HG02884 (cell line): ENCODE measurements around the gene NUP43.
A peak's percentile ranks its signal among the peaks of the same experiment; 100 is the strongest.
"Not testable (repeated sequence)": the region's sequence is repeated elsewhere in the genome, so short reads cannot be mapped to it uniquely, and the experiment has no call there.

Experiments
- ATAC-seq: cut with Tn5 transposase; IDR thresholded peaks from one replicate; pipeline ENCODE4 v1.9.1; 2021; ENCODE audit warnings: mild to moderate bottlenecking, moderate library complexity; ENCODE audit not compliant: unreplicated experiment

NUP43 gene

DNA sequence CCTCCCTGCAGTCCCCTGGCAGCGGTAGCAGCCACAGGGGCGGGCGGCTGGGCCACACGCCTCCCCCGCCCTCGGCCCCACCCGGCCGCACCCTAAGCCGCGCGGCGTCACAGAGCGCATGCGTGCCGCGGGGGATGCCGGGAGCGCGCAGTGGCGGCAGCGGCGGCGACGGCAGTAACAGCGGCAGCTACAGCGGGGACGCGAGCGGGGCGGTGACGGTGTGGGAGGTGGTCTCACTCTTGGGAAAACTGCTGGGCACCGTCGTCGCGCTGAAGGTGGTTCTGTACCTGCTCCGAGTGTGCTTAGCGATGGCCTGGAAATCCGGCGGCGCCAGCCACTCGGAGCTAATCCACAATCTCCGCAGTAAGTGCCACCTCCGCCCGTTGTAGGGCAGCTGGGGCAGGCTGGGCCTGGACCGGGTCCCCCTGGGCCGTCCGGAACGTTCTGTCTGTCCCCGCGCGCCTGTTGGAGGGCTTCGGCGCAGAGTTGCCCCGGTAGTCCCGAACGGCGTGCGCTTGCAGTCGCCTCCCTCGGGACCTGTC, 3.3 kb upstream of the NUP43 start, which contains the start of gene PCMT1:
Gene PCMT1 (plus strand): TSS at position 148 of the 542 bp plus-strand sequence. CDS start 161 bp downstream, at position 309.
- ATAC-seq, result peak; percentile 77

DNA sequence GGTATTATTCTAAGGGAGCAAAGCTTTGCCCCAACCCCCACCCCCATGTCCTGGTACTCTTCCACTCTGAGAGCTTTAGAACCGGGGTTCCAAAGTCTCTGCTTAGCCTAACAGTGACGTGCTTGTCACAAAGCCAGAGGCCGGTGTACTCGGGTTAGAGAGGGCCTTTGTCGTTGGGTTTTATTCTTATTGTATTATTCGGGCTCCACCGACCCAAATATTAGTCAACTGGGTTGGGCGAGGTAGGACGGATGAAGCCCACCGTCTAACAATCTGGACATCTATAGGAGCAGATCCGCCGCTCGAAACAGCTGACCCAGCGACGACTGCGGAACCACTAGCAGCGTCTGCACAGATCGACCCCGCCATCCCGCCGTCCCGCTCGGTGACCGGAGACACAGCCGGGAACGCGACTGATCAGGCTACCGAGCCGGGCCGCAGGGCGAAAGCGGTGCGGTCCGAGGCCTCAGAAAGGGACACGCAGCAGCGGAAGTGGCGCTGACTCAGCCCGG, 2.8 kb upstream of the NUP43 start:
- not testable (repeated sequence) for ATAC-seq

DNA sequence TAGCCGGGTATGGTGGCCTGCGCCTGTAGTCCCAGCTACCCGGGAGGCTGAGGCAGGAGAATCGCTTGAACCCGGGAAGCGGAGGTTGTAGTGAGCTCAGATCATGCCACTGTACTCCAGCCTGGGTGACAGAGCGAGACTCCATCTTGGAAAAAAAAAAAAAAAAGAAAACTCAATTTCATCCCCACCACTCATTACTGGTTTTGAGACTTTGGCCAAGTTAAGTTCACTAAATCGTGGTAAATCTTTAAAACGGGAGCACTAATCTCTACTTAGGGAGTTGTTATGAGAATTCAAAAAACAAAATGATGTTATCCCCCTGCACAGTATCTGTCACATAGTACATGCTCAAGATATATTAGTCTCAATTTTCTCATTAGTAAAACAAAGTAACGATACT, 1.1 kb downstream of the NUP43 start:
- not testable (repeated sequence) for ATAC-seq

DNA sequence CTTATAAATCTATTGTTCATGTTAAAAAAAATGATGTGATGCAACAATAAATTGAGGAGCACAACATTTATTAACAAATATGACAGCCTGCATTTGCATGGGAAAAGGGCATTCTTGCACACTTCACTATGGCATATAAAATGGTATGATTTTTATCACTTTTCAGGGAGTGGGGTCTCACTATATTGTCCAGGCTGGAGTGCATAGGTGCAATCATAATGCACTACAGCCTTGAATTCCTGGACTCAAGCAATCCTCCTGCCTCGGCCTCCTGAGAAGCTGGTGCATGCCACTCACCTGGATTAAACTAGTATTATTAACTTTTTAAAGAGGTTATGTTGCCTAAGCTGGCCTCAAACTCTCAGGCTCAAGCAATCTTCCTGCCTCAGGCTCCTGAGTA, 11.4 kb downstream of the NUP43 start:
- no peak for ATAC-seq

DNA sequence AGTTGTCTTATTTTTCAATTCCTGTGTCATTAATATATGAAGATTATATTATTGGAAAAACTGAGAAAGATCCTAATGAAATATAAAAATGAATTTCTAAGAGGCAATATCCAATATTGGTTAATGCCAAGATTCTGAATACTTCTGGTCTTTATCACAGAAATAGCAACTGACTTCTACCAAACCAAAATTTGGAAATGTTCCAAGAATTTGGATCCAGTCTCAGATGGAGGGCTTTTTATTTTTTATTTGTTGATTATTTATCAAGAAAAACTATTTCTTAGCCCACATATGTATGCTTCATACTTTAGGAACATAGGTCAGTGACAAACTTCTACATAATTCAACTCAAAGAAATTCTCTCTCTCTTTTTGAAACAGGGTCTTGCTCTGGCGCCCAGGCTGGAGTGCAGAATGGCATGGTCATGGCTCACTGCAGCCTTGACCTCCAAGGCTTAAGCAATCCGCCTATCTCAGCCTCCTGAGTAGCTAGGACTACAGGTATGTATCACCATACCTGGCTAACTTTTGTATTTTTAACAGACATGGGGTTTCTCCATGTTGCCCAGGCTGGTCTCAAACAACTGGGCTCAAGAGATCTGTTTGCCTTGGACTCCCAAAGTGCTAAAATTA, 13.1 kb downstream of the NUP43 start:
- ATAC-seq, result no peak

DNA sequence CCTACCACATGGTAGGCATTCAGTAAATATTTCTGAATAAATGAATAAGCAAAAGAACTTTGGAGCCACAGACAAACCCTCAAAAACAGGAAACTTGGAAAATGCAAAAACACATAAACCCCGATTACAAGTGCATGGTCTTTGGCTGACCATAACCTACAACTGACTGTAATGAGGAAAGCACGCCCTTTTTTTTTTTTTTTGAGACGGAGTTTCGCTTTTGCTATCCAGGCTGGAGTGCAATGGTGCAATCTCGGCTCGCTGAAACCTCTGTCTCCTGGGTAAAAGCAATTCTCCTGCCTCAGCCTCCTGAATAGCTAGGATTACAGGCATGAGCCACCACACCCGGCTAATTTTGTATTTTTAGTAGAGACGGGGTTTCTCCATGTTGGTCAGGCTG, 16.5 kb downstream of the NUP43 start:
- ATAC-seq, result no peak

DNA sequence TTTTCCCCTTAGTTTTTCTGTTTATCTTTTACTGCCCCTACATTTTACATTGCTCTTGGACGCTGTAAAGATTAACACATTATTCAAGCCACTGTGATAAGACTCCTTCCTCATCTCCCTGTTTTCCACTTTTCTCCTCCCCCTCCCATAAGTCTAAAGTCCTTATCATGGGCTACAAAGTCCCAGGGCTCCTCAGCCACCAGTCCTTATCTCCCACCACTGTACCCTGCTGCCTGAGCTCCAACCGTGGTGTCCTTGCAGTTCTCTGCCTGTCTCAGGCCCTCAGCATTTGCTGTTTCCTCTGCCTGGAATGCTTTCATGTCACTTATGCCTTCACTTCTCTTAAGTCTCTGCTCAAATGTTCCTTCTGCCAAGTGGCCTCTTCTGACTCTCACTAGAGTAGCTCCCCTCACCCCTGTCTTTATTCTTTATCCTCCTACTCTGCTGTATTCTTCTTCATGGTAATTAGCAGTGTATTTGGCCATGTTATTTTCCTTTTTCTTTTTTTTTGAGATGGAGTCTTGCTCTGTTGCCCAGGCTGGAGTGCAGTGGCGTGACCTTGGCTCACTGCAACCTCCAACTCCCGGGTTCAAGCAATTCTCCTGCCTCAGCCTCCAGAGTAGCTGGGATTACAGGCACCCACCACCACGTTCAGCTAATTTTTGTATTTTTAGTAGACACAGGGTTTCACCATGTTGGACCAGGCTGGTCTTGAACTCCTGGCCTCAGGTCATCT, 17.7 kb downstream of the NUP43 start:
- no peak for ATAC-seq

DNA sequence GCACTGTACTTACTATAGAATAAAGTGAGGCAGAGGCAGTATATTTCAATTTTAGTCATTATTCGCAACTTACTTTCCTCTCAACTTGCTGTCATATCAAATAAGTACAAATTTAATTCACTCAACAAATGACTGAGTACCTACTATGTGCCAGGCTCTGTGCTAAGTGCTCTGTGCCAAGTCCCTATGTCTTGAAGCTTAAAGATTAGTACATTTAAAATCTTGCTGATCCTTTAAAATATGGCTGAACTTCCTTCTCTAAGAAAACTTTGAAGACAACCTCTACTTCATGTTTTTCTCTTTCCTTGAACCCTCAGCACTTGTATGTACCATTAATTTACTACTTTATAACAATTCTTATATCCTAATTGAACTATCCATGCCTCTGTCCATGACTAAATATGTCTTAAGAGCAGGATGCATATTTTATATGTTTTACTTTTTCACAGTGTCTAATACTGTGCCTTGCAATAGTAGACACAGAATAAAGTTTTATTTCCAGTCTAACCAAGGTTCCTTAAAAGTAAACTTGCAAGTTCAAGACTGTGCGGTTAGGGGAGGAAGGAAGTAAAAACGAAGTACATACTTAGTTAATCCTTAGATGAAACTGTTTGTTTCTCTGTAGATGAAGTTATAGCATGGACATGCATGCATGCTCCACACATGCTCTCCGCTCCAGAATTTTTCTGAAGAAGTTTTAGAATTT, 18.4 kb downstream of the NUP43 start:
- ATAC-seq, result no peak

DNA sequence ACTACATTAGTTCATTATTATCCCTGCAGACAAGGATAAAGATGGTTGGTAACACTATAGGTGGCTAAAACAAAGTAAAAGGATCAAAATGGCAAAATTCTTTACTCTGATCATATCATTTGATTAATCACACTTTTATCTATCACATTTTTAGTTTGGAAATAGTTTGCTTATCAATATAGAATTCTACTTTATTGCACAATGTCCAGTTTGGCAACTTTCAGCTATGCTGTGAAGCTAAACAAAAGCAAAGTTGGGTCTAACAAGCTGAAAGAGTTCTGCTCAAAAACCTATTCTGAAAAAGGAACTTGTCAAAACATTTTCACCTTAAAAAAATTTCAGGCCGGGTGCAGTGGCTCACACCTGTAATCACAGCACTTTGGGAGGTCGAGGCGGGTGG, 20.5 kb downstream of the NUP43 start:
- ATAC-seq, result no peak

DNA sequence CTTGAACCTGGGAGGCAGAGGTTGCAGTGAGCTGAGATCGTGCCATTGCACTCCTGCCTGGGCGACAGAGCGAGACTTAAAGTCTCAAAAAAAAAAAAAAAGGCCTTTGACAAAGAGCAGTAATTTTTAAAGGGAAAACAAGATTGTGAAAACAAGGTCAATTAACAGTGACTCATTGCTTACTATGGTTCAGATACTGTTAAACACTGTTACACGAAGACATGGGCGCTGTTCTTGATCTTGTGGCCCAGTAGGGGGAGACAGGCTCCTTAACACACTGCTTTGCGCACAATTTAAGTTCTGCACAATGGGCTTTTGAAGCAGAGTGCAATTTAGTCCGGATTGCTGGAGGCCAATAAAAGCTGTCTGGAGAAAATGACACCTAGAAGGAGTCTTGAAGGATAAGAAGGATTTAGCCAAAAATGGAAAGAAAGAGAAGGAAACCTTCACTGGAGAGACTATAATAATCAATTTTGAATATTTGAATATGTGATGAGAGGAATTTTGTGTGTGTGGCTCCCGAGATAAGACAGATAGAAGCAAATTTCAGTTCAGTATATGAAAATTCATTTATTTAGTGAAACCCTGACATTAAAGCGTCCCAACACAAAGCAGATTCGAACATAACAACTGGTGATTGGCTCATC, 22.4 kb downstream of the NUP43 start:
- ATAC-seq, result peak; percentile 50

DNA sequence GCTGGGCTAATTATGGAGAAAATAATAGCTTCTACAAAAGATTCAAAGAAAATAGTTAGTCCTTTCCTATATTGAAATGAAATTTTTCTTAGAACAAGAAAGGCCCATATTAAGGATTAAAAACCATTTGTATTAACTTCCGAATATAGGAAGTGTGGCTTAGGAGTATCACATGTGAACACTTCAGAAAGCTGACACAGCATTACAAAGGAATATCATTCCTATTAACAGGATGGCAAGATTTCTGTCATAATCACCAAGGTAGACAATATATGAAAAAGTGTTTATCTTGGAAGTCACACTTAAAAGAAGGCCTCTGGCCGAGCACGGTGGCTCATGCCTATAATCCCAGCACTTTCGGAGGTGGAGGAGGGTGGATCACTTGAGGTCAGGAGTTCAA, 23.1 kb downstream of the NUP43 start:
- no peak for ATAC-seq

DNA sequence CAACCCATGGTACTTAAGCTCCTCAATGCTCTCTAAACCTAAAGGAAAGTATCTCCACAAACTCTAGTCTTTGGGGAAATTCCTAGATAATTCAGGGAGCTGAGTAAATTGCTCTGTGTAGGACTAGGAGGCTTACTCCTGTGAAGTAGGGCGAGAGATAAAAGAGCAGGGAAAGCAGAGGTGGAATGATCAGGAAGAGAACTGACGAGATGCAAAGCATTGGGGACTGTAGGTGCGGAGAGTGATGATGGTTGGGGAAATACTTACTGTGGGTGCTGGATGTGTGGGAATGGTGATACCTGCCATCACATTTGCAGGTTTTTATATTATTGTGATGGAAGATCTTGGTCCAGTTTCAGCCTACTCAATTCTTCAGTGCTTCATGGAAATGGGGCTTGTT, 26.8 kb downstream of the NUP43 start:
- no peak for ATAC-seq

DNA sequence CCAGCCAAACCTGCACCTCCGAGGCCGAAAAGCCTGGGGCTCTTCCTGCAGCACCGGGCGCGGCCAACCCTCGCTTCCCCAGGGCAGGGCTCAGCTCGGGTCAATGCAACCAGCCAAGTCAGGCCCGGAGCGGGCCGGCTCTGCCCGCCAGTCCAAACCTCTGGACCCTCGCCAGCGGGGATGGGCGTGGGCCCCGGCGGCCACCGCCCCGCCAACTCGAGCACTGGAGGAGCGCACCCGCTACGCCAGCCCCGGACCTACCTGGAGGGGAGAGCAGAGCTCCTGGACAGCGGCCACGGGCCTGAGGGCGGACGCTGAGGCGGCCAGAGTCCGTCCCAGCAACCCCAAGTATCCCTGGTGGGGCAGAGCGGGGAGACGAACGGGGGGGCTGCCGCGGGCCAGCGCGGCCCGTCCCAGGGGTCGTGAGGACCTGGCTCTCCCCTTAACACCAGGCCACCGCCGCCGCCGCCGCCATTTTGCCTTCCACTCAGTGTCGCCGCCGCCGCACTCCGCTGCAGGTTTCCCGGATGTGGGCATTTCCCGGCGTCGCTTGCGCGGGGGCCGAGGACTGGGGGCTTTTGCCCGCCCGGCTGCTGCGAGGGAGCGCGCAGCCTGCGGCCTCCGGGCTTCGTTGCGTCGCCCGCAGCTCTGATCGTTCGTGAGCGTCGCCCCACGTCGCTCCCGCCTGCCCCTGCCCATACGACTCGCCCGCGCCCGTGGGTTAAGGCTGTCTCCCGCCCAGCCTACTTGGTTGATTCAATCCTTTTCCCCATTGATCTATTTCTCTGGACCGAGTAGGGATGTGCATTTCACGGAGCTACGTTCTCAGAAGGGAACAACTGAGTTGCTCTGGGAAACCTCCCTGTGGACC, 28.5 kb downstream of the NUP43 start, which contains the start of gene LATS1:
Gene LATS1 (minus strand): TSS at position 514 of the 871 bp plus-strand sequence. CDS start 15,975 bp downstream, outside the sequence.
- peak; percentile 79 for ATAC-seq

DNA sequence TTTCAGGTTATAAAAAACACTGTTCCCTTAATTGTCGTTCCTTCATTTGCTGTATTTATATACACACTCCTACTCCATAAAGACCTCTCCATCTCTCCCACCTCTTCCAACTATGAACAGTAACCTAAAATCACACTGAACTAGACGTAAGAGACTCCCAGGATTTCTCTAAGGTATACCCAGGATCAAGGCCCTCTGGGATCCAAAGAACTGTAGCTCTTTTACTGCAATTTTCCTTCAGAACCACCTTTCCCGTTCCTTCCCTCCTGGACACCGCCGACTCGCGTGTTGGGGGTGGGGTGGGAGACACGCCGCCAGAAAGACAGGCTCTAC, 29.1 kb downstream of the NUP43 start:
- ATAC-seq, result no peak

DNA sequence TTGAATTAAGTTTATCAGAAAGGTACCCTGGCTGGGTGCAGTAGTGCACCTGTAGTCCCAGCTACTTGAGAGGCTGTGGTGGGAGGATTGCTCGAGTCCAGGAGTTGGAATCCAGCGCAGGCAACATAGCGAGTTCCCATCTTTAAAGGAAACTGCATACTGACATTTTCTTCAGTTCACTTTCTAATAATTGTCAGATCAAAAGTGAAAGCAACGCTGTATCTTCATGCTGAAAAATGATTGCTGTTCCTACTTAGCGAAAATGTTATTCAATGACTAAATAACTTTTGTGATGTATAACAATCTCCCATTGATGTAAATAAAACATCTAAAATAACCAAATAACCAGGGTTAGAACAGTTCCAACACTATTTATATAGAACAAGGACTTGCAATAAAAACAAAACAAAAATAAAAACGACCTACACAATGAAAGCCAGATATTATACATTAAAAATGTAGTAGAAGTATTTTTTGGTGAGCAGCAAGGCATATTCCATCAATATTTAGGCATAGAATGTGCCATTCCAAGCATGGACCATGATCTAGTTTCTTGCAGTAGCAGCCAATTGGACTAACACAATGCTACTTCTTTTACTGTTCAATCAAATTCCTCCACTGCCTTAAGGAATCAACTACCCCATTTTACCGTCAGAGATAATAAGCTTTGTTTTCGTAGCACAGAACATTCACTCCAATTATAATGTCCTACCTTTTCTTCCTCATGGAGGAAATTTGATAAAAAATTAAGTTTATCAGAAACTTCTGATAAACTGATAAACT, 30.0 kb downstream of the NUP43 start:
- ATAC-seq, result no peak

DNA sequence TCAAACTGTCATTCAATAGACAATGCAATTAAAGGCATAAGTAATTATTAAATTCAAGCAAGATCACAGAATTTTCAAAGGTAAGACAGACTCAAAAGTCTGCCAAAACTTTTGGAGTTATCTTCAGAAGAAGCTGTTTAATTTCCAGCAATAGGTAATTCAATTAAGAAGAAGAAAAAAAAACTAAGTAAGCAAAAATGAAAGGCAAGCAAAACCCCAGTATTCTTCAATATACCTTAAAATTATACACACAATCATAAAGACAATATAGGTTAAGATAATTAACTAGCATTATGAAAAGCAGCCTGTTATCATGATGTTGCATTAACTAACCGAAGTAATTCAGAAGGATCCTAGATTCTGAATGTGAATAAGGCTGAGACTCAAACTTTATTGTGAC, 31.9 kb downstream of the NUP43 start:
- ATAC-seq, result no peak

DNA sequence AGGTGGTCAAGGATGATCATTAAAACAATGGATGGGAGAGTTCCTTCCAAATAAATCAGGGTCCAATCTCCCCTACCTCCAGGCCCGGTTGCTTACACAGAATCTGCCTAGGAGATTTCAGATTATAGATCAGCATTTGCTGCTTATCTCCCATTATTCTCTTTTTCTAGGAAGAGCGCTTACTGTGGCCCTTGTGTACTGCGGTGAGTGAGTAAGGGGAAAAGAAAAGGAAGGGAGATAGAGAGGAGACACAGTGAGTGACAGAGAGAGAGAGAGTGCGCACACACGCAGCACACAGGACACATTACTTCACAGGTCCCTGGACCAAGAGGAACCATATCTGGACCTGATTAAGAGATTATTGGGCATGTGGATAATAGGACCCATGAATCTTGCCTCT, 34.6 kb downstream of the NUP43 start:
- ATAC-seq, result no peak

DNA sequence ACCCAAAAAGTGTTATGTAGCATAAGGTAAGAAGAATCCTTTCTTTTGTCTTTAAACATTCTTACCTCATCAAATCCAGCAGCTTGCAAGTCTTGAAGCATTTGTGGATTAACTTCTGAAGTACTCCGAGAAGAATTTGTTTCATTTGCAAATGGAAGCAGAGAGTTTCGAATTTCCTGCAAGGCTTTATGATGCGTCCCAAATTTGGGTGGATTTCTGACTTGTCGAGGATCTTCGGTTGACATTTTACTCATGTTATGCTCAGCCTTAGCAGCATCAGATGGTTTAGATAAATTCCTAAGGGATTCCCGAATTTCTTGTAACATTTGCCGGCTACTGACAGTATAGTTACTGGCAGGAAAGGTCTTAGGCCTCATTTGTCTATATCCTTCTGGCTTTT, 44.6 kb downstream of the NUP43 start:
- ATAC-seq, result no peak

DNA sequence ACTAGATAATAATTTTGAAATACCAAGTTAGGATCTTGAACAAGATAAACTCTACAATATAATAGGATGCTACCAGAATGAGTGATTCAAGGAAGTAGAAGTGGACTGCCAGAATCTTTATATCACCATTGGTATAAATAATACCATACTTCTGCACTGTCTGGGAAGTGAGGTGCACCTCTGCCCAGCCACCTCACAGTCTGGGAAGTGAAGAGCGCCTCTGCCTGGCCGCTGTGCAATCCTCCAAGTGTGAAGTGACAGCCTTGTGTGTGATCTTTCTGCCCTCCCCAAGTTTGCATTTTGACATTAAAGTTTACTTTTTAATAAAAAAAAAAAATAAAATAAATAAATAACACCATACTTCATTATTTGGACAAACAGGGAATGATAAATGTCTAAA, 47.2 kb downstream of the NUP43 start:
- no peak for ATAC-seq
